ENCODE results near the gene CYP51A1.
"Not testable (repeated sequence)": the region's sequence is repeated elsewhere in the genome, so short reads cannot be mapped to it uniquely, and the experiment has no call there.

Gene CYP51A1

DNA sequence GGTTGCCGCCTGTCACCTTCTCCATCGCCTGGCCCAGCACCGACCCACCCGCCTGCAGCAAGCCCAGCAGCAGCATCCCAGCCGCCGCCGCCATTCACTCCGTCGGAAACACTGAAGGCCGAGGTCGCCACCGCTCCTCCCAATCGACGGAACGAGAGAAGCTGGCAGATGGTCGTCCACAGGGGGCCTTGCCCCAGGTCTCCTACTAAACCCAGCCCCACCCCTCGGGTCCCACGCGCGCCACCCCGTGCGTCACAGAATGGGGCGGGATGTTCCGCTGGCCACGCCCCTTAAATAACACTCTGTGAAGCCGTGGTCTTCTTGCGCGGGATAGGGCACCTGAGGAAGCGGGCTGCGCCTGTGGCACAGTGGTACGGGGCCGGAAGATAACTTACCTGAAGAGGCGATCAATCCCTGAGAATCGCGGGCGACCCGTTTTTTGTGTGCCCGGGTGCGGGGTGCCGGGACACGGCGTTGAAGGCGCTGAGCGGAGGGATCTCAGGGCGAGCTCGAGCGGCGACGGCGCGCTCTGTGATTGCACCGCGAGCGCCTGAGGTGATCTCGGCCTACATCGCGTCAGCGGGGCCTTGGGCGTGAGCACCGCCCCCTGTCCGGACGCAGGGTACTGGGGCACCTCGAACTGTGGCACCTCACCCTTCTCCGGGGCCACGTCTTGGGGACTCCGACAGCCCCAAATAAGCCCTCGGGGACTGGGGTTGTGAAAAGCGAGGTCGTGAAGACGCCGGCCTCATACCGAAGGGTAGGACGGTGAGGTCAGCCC, at the start of gene CYP51A1:
Gene CYP51A1, minus strand, starts transcription at position 207 of the 781 bp plus-strand sequence. Its CDS starts 113 bp downstream, at position 94.
- in situ Hi-C loops (cut with HindIII; ENCODE audit: low sequenced_read_pairs), result no loop called here

DNA sequence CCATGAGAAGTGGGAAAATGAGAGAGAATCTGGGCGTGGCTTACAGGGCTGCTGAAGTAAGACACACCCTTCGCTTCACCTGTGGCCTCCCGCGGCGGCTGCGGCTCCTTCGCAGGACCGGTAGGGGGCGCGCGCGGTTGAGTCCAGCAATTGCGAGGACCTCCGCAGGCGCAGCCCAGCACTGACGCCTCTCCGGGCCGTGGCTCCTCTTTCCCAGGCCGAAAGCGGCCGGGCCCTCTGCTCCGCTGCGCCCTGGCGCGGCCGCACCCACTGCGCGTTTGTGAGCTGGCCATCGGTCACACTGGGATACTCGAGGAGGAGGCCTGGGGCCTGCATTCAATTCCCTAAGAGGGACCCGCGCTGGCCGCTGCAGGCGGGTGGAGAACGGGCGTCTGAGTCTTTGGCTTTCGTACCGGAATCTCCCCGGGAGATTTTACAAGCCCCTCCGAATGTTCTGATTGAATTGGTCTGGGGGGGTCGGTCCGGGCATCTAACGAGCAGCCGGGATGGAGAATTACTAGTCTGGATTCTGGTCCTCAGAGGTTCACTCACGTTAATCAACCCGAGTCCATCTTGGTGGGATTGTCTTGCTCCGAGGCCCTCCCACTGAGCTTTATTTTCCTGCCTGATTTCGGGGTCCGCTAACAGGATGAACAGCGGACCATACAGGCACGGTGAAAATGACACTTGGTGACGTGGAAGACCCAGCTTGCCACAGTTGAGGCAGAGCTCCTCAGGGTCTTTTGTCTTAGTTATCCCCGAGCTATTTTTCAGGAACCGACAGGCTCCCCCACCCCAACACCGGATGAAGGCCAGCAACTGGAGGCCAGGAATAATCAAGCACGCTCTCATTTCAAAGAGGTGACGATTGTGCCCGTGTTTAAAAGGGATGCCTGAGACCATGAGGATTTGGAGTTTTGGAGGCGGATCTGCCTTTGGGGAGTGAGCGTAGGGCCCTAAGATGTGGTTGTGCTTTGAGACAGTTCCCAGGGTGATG, 44.9 kb upstream of the CYP51A1 start, which contains the start of gene LRRD1:
Gene LRRD1, minus strand, starts transcription at position 215 of the 997 bp plus-strand sequence. CDS start 13,940 bp downstream, outside the sequence.
- in situ Hi-C loops (cut with HindIII; ENCODE audit: low sequenced_read_pairs), result no loop called here

DNA sequence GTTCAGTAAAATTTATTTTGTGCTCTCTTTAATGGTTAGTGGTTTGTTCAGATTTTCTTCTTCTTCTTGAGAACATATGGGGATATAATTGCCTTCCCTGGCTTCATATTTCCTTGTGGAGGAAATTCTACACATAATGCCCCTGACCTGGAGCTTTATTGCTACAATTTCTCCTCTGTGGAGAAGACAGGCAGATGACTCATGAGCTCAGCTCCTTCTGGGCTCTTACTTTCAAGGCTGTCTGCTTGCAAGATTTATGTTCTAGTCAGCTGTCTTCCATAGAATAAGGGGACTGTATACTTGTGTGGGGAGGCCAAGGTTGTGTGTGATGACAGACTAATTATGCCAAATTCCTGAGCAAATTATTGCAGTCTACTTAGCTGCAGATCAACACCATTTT, 43.1 kb upstream of the CYP51A1 start:
- in situ Hi-C loops (cut with HindIII; ENCODE audit: low sequenced_read_pairs), result no loop called here

DNA sequence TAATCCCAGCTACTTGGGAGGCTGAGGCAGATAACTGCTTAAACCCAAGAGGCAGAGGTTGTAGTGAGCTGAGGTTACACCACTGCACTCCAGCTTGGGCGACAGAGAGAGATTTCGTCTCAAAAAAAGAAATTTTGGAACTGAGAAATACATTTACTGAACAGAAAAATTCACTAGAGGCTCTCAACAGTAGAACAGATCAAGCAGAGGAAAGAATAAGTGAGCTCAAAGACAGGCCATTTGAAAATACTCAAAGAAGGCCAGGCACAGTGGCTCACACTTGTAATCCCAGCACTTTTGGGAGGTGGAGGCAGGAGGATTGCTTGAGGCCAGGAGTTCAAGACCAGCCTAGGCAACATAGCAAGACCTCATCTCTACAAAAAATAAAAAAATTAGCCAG, 35.3 kb upstream of the CYP51A1 start:
- in situ Hi-C loops (cut with HindIII; ENCODE audit: low sequenced_read_pairs), result not testable (repeated sequence)

GRCh38 chr7:92161271-92161670, 27.0 kb upstream of the CYP51A1 start:
- in situ Hi-C loops (cut with HindIII; ENCODE audit: low sequenced_read_pairs), result no loop called here

DNA sequence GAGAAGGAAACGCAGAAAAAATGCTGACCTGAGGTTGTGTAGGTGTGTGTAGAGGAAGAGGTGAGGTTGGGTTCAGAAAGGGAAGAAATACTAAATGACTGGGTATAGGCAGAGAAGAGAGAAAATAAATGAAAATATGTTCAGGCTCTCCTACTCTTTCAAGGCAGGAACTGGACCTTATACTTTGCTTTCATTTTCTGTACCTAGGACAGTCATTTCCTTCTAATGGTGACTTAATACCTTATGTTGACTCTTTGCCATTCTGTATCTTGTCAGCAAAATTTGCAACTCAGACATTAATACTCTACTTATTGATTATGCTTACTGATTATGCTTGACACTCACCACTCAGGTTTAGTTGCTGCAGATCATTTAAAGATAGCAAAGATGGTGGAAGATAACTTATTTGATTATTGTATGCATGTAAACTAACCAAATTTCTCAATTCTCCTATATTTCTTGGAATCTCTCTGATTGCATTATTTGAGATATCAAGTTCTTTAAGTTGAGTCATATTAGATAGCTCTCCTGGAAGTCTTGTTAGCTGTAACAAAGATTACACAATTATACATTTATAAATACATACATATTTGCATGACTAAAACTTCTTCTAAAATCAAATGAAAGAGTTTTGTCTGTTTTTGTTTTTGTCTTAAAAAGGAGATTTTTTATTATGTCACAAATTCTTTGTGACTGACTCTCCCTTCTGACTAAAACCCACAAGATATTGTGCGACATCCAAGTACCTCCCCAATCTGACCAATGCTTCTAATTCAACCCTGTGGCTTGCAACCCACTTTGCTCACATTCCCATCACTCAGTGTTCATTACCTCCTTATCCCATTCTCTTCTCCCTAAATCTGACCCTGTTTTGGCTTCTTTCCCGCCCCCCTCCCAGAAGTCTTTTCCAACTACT, 24.6 kb upstream of the CYP51A1 start:
- in situ Hi-C loops (cut with HindIII; ENCODE audit: low sequenced_read_pairs), result no loop called here

GRCh38 chr7:92156990-92157389, 22.7 kb upstream of the CYP51A1 start:
- in situ Hi-C loops (cut with HindIII; ENCODE audit: low sequenced_read_pairs), result no loop called here

GRCh38 chr7:92155108-92155739, 20.9 kb upstream of the CYP51A1 start:
- in situ Hi-C loops (cut with HindIII; ENCODE audit: low sequenced_read_pairs), result no loop called here

DNA sequence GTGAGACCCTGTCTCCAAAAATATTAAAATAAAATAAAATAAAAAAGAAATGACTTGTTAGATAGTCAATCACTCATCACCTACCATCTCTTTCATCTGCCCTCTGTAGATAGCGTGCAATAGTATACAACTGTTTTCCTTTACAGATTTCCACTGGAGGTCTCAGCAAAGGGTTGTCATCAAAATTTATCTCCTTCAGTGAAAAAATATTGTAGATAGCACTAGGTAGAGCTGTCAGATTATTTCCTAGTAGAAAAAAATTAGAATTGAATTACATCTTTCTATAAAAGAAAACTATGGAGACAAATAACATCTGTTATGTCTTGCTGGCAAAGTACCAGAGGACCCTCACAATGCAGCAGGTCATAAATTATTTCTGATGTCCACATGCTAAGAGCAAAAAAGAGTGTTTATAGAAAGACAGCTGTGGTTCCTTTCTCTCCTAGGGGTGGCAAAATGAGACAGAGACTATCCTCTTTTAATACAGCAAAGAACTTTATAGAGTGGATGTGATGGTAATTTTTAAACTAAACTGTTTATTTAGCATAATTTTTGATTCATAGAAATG, 16.3 kb upstream of the CYP51A1 start:
- in situ Hi-C loops (cut with HindIII; ENCODE audit: low sequenced_read_pairs), result no loop called here

DNA sequence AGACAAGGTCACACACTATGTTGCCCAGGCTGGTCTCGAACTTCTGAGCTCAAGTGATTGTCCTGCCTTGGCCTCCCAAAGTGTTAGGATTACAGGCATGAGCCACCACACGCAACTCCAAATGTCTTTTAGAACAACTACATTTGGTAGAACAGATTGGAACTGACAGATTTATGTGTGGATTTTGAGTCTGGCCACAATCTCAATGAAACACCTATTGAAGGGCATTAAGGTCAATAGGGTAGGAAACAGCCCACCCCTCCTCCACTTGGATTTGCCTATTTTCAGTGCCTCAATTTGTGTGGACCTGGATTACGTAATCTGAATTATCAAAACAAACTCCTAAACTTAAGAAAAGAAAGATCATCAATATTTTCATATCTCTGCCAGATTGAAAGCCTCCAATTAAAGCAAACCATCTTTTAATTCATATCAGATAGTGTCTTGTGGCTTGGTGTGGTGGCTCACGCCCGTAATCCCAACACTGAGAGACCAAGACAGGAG, 15.5 kb upstream of the CYP51A1 start:
- in situ Hi-C loops (cut with HindIII; ENCODE audit: low sequenced_read_pairs), result no loop called here

GRCh38 chr7:92143192-92143880, 9.1 kb upstream of the CYP51A1 start:
- in situ Hi-C loops (cut with HindIII; ENCODE audit: low sequenced_read_pairs), result not testable (repeated sequence)

- in situ Hi-C loops (cut with HindIII; ENCODE audit: low sequenced_read_pairs), result not testable (repeated sequence)
Observed at GRCh38 chr7:92142791-92143190, 8.5 kb upstream of the CYP51A1 start.

DNA sequence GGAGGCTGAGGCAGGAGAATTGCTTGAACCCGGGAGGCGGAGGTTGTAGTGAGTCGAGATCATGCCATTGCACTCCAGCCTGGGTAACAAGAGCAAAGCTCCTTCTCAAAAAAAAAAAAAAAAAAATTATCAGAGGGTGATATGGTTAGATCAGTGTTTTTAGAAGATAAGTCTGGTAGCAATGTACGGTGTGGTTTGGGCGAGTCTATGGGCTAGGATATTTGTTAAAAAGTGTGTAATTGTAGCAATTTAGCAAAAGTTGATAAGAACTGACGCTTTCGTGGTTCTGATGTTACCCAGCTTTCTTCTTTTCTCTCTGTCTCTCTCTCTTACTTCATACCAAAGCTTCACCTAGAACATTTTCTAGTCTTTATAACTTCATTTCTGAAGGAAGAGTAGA, 6.9 kb upstream of the CYP51A1 start:
- in situ Hi-C loops (cut with HindIII; ENCODE audit: low sequenced_read_pairs), result no loop called here

GRCh38 chr7:92137557-92137956, 3.3 kb upstream of the CYP51A1 start:
- in situ Hi-C loops (cut with HindIII; ENCODE audit: low sequenced_read_pairs), result no loop called here

DNA sequence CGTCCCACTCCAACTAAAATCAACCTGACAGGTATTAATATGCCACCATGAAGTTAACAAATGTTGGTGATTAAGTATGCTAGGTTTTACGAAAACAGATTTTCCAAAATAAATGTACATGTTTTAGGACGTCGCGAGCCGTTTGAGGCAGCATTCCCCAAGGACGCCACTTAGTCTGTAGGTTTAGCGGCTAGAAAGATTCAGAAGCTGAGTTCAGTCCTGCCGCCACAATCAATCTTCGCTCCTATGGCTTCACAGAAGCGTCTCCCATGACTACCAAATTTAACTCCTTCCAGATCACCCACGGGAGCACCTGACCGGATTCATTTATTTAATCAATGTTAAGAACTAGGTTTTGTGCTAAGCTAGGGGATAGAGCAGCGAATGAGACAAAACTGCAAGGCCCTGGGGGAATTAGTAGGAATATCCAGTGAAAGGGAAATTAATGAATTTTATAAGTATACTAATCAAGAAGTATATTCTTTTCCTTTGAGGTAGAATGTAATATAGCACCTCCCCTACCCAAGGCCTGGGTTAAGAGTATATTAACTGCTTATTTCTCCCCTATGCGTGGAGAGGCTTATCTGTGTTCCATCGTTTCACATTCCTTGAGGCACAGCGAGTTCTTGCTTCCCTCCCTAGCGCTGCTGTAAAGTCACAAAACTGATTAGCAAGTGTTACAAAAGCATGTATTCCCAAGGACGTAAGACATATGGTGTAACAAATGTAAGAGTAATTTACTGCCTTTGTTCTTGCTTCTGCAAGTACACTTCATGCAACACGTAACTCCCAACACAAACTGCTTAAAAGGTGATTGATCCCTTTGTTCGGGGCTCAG, 994 bp upstream of the CYP51A1 start:
- in situ Hi-C loops (cut with HindIII; ENCODE audit: low sequenced_read_pairs), result no loop called here

DNA sequence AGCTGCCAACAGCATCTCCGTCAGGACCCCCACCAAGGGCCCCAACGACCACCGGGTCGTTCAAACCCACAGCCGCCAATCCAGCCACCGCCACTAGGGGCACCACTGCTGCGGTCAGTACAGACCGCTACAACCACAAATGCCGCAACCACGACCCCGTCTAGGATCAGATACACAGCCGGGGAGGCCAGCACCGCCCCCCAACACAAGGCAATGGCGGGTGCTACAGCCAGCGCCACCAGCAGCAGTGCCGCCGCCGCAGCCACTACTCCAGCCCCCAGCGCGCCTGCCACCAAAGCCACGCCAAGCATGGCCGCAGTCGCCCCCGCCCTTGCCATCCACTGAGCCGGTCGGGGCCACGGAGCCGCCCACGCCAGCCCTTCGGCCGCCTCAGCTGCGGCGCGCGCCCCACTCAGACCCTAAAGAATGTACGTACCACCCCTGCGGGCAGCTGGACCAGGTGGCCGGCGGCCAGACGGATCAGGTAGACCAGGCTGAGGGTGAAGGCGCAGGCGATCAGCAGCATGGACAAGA, 473 bp downstream of the CYP51A1 start:
- in situ Hi-C loops (cut with HindIII; ENCODE audit: low sequenced_read_pairs), result no loop called here

DNA sequence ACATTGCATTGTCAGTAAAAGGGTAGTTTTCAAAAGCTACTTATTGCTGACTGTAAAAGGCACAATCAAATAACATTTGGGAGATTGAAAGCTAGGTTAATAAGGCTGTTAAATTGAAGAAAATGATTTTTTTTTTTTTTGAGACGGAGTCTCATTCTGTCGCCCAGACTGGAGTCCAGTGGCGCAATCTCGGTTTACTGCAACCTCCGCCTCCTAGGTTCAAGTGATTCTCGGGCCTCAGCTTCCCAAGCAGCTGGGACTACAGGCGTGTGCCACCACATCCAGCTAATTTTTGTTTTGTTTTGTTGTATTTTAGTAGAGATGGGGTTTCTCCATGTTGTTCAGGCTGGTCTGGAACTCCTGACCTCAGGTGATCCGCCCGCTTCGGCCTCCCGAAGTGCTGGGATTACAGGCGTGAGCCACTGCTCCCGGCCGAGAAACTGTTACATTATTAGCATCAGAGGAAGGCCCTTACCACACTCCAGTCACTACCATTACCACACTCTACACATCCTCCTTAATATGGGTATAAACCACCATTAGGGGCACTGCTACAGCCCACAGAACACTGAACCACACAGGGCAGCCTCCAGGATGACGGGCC, 1.0 kb downstream of the CYP51A1 start:
- in situ Hi-C loops (cut with HindIII; ENCODE audit: low sequenced_read_pairs), result no loop called here

Data from endothelial cell of hepatic sinusoid (primary cell).